GM21576 (cell line): Measurements from ENCODE around the gene SDK1.

Experiments
- ATAC-seq: cut with Tn5 transposase; IDR thresholded peaks from one replicate; pipeline ENCODE4 v1.9.1; 2021; ENCODE audit warnings: mild to moderate bottlenecking, moderate library complexity; ENCODE audit not compliant: unreplicated experiment

The SDK1 gene

GRCh38 chr7:3283130-3283704, 17.8 kb upstream of the SDK1 start:
- ATAC-seq = no peak

GRCh38 chr7:3285652-3286051, 15.4 kb upstream of the SDK1 start:
- ATAC-seq = no peak

GRCh38 chr7:3289996-3290395, 11.1 kb upstream of the SDK1 start:
- ATAC-seq = no peak

- no peak for ATAC-seq
Observed at GRCh38 chr7:3292694-3293093, 8.4 kb upstream of the SDK1 start.

- no peak for ATAC-seq
Observed at GRCh38 chr7:3294432-3295100, 6.5 kb upstream of the SDK1 start.

GRCh38 chr7:3297105-3297819, 3.8 kb upstream of the SDK1 start:
- ATAC-seq = no peak

- ATAC-seq = no peak
Observed at GRCh38 chr7:3300221-3300650, 816 bp upstream of the SDK1 start.

- peak; percentile 22 for ATAC-seq
Observed at GRCh38 chr7:3301449-3301731, 338 bp downstream of the SDK1 start.

GRCh38 chr7:3301831-3302618, 973 bp downstream of the SDK1 start:
- ATAC-seq = no peak

- no peak for ATAC-seq
Observed at GRCh38 chr7:3302681-3303320, 1.7 kb downstream of the SDK1 start.

GRCh38 chr7:3304131-3304530, 3.1 kb downstream of the SDK1 start:
- no peak for ATAC-seq

- ATAC-seq = no peak
Observed at GRCh38 chr7:3307435-3307834, 6.4 kb downstream of the SDK1 start.

- no peak for ATAC-seq
Observed at GRCh38 chr7:3309140-3309539, 8.1 kb downstream of the SDK1 start.

GRCh38 chr7:3309956-3310355, 8.9 kb downstream of the SDK1 start:
- ATAC-seq = no peak

- ATAC-seq = no peak
Observed at GRCh38 chr7:3310884-3311283, 9.8 kb downstream of the SDK1 start.

GRCh38 chr7:3312583-3312982, 11.5 kb downstream of the SDK1 start:
- ATAC-seq = no peak

GRCh38 chr7:3318874-3319273, 17.8 kb downstream of the SDK1 start:
- no peak for ATAC-seq

- ATAC-seq = no peak
Observed at GRCh38 chr7:3321206-3321605, 20.2 kb downstream of the SDK1 start.

- no peak for ATAC-seq
Observed at GRCh38 chr7:3321745-3322144, 20.7 kb downstream of the SDK1 start.

- ATAC-seq = no peak
Observed at GRCh38 chr7:3326246-3326645, 25.2 kb downstream of the SDK1 start.

GRCh38 chr7:3327099-3327498, 26.0 kb downstream of the SDK1 start:
- ATAC-seq = no peak
